ENCODE measurements around the gene MAGI1.

MAGI1 gene

DNA sequence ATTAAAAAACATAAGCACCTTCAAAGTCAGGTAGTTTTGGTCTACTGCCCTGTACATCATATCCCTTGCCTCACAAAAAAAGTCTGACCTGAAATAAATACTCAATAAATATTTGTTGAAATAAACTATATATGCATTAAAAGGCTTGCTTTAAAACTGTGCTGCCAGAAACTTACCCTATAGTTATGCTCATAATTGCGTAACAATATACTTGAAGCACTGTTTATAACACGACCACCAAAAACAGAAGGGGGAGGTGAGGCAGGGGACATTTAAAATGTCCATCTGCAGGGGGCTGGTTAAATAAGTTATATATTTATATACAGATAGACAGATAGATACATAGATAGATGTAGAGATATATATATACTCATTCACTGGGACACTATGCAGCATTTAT, 549.5 kb downstream of the MAGI1 start:
- DNase-seq (ENCODE audit: low spot score) = no peak

DNA sequence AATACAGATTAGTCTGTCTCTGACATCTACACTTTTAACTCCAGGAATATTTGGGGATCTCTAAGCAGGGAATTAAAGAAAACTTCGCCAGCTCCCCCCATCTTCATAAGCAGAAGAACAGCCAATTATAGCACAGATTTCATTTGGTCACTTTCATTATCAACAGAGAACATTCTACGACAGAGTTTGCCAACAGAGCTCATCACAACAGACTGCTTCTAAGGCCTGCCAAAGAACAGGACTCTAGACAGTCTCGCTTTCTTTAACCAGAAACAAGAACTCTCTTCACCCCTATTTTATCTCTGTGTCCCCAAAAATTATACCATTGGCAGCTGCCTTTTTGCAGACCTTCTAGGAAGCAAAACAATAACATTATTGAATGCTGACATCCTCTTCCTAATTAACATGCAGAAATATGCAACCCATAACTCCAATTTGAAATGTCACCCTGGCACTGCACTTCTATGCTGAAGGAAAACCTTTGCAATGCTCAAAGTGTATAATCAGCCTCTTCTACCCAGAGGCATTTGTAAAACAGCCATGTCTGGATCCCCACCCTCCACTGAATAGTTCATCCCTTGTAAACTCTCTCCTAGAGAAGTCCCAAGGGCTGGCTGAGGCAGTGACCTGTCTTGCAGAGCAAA, 552.8 kb downstream of the MAGI1 start:
- no peak for DNase-seq (ENCODE audit: low spot score)

DNA sequence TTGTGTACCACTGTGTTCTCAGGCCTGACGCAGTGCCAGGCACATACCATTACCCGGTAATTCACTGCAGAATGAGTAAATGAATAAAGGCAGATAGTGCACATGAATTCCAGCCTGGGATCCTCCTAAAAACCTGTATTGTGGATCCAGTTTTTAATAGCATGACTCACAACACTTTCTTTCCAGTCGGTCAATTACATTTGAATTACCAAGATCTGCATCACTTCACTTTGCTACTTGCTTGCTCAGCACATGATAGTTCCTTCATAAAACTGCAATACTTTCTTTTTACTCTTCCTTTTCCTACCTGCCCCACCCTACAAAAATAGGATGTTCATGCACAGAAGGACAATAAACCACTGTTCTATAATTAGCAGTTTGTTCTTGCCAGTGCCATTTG, 553.8 kb downstream of the MAGI1 start:
- DNase-seq (ENCODE audit: low spot score) = no peak

DNA sequence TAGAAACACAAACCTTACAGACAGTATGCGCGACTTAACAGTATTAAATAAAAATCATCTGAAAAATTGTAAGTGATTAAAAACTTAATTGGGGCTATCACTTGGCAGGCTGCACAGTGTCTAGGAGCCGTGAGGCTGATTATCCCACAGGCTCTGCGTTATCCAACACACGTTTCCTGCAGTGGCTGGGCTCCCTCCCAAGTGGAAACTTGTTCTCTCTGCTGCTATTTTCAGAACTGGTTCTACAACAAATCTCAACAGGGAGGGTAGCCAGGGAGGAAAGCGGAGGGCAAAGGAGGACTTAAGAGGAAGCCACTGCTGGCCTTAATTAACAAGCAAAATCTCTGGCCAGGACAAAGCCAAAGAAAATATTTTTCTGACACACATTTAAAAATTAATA, 555.2 kb downstream of the MAGI1 start:
- no peak for DNase-seq (ENCODE audit: low spot score)

DNA sequence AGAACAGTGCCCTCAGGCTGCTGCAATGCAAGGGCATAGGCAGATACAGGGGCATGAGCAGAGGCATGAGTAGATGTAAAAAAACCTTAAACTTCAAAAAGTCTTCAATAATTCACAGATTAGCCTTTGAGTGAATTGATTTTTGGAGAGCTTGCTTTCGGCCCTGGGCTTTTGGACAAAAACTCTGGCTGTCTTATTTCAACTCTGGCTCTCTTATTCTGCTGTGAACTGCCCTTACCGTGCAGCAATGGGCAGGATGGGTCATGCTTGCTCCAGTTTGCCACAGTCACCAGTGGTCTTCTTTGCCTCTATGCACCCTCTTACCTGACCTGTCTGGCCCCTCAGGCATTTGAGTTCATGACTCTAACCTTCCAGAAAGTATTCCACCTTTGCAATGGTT, 555.7 kb downstream of the MAGI1 start:
- DNase-seq (ENCODE audit: low spot score) = no peak

DNA sequence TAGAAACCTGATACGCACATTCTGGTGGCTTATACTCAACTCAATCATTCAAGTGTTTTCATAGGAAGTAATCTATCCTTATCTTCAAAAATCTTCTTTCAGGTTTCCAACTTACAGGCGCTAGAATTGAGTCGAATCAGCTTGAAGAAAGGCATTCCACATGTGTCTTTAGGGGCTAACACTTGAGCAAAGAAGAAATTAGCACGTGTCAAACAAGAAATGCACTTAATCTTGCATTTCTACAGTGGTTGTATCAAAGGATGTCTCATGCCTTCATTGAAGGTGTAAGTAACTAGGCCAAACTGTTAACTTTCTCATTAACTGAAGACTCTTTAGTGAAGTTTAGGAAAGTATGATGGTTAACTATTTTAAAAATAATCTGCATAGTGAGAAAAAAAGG, 557.6 kb downstream of the MAGI1 start:
- DNase-seq (ENCODE audit: low spot score) = no peak

DNA sequence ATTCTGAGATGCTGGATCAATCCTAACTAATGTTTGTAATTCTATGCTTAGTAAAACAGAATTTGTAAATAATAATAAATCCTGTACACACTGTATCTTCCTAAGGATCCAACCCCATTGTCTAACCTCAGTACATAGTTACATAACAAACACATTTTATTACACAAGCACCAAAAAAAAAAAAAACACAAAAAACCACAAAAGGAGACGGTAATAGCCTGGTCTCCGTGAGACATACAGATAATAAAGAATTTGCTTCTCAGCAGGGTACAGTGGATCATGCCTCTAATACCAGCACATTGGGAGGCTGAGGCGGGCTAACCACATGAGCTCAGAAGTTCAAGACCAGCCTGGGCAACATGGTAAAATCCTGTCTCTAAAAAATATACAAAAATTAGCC, 558.7 kb downstream of the MAGI1 start:
- no peak for DNase-seq (ENCODE audit: low spot score)

DNA sequence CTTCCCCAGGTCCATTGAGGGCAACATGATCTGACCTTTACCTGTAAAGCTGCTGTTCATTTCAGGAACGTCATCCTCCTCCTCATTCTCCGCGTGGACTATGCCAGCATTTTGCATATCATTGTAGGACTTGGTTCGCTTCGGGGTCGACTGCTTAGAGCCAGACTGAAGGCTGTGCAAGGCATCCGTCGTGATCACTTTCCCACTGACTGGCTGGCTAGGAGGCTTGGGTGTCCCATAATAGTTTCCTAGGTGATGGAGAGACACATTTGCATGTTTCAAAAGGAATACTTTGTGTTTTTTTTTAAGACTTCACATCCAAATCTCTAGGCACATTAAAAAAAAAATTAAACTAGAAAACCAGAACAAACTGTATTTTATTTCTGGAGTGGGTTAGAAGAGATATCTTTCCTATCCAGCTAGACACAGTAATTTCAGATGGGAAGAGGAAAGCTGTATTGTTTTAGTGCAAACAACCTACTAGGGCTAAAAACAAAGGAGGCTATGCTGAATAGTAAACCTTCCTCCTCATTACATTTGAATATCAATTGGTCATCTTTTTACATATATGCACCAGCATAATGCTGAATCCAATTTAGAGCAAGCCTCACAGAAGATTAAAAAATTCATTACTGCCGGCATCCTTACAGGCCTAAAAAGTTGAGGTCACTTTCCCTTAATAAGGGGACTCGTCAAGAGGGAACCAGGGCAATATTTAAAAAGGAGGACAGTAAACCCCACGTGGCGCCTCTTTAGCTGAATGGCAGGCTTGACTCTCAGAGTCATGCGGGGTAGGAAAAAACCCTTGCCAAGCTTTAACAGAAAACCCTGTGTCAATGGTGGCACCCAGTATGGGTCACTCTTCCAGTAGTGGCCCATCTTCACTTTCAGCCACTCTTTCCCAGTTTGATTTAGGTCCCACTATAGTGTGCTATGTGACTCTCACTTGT, 559.9 kb downstream of the MAGI1 start:
- no peak for DNase-seq (ENCODE audit: low spot score)

DNA sequence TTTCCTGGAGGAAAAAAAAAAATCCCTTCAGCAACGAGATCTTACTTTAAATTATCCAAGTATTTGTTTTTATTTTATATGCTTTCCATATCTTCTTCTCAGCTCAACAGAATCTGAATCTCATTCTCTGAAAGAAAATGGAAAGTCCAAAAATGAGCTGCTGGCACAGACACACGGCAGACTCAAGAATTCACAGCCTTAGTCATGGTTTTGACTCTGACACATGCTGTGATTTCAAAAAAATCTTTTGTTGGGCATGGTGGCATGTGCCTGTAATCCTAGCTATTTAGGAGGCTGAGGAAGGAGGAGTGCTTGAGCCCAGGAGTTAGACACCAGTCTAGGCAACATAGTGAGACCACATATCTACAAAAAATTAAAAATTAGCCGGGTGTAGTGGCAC, 565.0 kb downstream of the MAGI1 start:
- no peak for DNase-seq (ENCODE audit: low spot score)

DNA sequence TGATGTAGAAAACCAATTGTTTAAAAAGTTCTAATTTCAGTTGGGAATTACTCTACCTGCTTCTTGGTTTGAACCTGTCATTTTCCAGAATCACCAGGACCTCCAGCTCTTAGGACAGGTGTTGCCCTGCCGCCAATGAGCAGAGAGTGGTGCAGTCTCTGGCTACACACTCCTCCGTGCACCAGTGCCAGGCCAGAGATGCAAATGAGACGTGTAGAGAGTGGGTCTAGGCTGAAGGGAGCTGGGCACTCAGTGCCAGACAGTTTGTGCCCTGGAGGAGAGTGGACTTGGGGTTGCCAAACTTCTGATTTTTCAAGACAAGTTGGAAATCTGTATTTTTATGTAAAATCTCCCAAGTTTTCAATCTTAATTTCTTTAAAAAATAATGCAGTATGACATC, 566.2 kb downstream of the MAGI1 start:
- DNase-seq (ENCODE audit: low spot score) = no peak

DNA sequence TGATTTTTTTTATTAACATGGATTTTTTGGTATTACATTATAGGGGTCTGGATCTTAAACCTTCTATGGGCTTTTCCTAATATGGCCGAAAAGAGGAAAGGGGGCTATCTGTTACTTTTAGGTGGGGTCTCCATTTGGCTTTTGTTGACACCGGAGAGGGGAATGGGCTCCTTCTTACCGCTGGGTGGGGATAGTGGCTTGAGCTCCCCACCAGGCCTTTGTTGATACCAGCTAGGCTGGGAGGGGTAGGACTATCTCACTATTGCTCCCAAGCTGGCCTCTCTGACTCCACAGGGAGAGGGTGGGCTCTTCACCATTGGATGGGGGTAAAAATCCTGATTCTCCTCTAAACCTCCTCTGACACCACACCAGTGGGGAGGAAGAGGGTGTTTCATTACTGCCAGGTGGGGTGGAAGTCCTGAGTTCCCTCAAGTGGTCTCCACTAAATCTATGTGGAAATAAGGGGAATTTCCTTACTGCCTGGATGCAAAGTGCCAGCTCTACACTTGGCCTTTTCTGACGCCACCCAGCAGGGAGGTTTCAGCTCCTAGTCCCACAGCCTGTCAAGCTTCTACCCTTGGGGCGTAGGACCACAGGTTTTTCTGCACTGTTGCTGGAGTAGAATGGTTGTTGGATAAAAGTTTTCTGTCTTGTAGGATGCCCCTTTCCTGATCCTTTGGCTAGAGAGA, 572.3 kb downstream of the MAGI1 start:
- DNase-seq (ENCODE audit: low spot score) = no peak

DNA sequence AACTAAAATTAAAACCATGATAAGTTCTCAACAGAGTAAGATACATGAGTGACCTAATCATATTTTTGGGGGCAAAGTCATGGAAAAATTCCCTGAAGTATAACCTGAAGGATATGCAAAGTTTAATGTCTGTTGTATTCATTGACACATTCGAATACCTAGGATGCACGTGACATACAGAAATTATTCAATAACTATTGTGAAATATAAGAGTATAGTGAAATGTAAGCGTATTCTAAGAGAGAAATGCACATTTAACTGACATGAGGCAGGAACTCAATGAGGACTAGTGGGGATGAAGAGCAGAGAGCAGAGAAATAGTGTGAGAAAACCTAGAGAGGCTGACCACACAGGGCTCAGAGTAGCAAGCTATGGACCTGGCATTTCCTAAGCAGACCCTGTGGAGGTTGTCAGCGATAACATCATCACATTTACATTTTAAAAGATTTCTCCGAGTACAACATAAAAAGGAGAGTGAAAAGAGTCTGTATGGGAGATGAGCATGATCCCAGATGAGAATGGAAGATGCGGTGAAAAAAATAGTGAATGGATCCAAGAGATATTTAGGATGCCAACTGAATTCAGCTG, 588.8 kb downstream of the MAGI1 start:
- DNase-seq (ENCODE audit: low spot score) = no peak

DNA sequence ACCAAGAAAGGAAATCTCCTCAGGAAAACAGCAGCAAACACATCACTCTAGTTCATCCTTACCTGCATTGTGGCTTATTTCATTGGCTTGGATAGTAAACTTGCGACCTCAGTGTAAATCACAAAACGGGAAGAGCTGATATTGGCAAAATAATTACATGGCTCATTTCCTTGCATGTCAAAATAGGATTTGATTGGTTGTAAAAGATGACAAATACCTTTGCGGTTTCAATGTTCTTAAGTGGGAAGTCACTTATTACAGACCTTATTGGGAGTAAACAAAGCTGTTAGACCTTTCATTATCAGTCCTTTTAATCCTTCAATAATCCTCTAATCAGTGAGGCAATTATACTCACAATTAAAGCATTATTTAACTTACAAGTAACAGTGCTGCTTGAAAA, 590.6 kb downstream of the MAGI1 start:
- DNase-seq (ENCODE audit: low spot score) = no peak

DNA sequence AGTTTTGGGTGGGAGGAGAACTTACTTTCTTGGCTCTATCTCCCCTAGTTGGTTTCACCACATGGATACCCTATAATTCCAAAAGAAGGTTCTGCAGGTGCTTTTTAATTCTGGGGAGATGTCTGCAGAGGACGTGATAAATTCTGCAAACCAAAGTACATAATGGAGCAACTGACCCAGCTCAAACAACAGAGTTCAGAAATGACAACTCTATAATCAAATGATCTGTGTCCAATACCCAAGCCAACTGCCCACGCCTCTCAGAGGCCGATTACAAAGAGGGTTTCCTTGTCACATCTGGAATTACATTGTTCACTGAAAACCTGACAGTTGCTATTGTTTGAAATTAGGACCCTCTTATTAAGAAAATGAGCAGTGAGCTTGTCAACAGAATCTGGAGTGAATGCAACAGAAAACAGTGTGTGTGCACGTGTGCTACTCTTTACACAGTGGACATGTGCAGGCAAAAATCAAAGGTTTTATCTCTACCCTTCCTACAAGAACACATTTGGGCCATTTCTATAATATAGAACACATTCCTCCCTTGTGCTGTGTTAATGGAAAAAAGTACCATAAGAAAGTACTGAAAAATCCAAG, 593.0 kb downstream of the MAGI1 start:
- no peak for DNase-seq (ENCODE audit: low spot score)

DNA sequence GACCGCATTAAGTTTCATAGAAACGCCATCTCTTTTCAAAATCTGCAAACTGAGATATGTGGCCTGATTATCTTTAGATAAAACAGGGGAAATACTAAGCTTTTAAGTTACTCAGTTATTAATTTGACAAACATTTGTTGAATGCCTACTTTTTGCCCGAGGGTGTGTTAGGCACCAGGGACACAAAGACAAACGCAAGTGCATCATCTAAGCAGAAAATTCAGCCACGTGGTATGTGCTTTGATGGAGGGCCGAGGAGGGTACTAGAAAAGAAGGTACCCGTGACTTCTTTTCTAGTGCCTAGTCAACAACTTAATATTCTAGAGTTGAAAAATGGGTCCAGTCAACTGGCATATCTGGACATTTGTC, 594.3 kb downstream of the MAGI1 start:
- DNase-seq (ENCODE audit: low spot score) = no peak

DNA sequence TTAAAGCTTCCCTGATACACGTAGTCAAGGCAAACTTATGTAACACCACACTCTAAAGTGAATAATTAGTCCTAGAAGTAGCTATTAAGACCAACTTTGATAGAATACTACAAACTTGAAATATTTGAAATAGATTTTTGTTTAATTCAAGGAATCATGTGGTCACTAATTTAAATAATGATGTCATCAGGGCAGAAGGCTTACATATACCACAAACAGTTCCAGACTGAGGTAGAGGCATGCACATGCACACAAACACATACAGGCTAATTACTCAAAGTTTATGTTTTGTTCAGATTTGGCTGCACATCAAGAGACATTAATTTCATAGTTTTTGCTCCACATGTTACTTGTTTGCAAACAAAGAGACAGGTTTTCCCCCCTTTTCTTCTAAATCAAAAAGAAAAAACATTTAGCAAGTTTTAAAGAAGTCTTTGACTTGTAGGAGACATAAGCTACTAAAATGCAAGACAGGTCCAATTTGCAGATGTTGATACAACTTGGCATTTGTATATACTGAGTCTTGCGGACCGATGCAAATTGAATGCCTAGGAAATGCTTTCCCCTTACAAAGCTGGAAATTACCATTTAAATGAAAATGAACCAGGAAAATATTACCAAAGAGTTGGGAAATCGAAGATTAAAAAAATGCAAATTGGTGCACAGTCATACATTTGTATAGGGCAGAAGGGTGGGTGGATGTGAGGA, 594.8 kb downstream of the MAGI1 start:
- no peak for DNase-seq (ENCODE audit: low spot score)

DNA sequence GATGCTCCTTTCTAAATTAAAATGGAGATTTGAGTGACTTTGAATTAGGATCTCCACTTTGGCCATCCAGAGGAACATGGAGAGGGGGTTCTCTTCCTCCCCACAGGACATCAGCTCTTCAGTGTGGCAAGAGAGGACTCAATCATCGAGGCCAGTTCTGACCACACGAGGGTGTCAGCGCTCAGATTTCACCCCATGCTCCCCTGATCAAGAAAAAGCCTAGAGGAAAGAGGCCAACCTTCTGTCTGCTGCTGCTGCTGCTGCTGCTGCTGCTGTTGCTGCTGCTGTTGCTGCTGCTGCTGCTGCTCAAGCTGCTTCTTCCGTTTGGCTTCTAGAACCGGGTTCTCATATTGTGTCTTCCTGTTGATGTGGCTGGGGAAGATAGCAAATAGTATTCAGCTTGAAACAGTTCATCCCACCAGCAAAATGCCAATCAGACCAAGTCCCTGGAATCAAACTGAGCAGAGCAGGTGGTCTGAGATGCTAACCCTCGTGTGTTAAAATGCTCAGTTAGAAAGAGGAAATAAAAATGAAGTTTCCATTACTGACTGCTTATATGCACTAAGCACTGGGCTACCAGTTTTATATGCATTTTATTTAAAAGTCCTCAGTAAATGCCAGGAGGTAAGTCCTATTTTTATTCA, 599.0 kb downstream of the MAGI1 start:
- DNase-seq (ENCODE audit: low spot score) = peak; percentile 63

DNA sequence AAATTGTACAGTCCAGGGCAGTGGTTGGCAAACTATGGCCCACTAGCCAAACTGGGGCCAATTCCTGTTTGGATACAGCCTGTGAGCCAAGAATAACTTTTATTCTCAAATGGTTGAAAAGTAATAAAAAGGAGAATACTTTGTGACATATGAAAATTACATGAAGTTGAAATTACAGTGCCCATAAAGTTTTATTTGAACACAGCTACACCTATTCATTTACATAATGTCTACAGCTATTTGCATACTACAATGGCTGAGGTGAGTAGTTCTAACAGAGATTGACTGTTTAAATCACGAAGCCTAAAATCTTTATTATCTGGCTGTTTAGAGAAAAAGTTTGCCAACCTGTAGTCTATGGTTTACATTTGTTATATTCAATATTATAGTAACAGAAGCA, 600.1 kb downstream of the MAGI1 start:
- no peak for DNase-seq (ENCODE audit: low spot score)

DNA sequence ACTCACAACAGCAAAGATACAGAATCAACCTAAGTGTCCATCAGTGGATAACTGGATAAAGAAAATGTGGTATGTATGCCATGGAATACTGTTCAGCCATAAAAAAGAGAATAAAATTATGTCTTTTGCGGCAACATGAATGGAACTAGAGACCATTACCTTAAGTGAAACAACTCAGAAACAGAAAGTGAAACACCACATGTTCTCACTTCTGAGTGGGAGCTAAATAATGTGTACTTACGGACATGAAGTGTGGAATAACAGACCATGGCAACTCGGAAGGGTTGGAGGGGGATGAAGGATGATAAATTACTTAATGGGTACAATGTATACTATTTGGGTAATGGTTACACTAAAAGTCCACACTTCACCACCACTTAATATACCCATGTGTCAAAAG, 600.6 kb downstream of the MAGI1 start:
- no peak for DNase-seq (ENCODE audit: low spot score)

DNA sequence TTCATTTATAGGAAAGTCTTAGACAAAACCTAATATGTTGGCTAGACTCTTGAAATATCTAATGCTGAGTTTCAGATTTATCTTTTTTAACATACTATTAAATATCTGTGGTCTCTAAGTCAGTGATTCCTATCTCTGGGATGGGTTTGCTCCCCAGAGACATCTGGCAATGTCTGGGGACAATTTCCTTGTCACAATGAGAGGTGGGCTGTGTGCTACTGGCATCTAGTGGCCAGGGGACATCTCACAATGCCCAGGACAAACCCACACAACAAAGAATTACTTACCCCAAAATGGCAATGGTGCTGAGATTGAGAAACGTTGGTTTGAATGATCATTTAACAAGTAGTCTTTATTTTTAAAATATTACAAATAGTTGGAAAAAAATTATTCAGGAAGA, 602.1 kb downstream of the MAGI1 start:
- peak; percentile 70 for DNase-seq (ENCODE audit: low spot score)

DNA sequence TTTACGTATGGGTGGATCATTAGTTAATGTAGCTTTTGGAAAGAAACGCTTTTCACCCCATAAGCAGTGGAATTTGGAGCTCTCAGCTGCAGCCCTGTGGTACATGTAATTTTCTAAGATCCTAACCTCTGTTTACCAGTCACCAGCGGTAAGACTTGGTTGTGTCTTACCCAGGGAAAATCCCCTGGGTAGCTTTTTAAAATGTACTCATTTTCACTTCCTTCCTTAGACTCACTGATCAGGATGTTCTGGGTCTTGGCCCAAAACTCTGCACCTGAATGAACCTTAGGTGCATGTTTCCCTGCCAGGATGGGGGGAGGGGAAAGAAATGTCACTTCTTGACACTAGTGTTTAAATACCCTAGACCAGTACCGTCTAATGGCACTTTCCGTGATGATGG, 605.2 kb downstream of the MAGI1 start:
- no peak for DNase-seq (ENCODE audit: low spot score)
